GM23338 (cell line): Measurements from ENCODE around the gene AK4. TPM values are rescaled to one million over a fixed set of nuclear protein-coding genes. Genes with fewer than 3 reads are reported as not detected.
"Not testable (repeated sequence)": the region's sequence is repeated elsewhere in the genome, so short reads cannot be mapped to it uniquely, and the experiment has no call there.

ENCODE experiments used
- ATAC-seq: fragments of 200-7000 bp; cut with Tn5 transposase; 3 replicates; pipeline ENCODE4 v1.9.1; 2020
- DNase-seq: peaks from one replicate; pipeline ENCODE4 v3.0.0-alpha.2; 2015; ENCODE audit warnings: low spot score
- H2AFZ ChIP-seq: fragments of 200-600 bp; sonication (generic); 2 replicates; pipeline ENCODE4 v1.8.0; 2016; ENCODE audit warnings: antibody characterized with exemption, mild to moderate bottlenecking, moderate library complexity
- H3F3A ChIP-seq: fragments of 200-600 bp; sonication (generic); replicated peaks from 2 replicates; pipeline ENCODE4 v1.8.0; 2017; ENCODE audit warnings: antibody characterized with exemption, mixed run types, low read depth
- H3K27ac ChIP-seq: fragments of 200-600 bp; sonication (generic); 2 replicates; pipeline ENCODE4 v1.6.1; 2016; ENCODE audit warnings: low read depth
- H3K27me3 ChIP-seq: fragments of 200-600 bp; sonication (generic); 2 replicates; pipeline ENCODE4 v1.8.0; 2016; ENCODE audit warnings: mild to moderate bottlenecking, mixed run types, moderate library complexity; ENCODE audit not compliant: insufficient read depth
- H3K36me3 ChIP-seq: fragments of 200-600 bp; sonication (generic); 2 replicates; pipeline ENCODE4 v1.8.0; 2016; ENCODE audit warnings: mild to moderate bottlenecking; ENCODE audit not compliant: insufficient read depth
- H3K4me1 ChIP-seq: fragments of 200-600 bp; sonication (generic); 2 replicates; pipeline ENCODE4 v1.8.0; 2016; ENCODE audit warnings: mild to moderate bottlenecking, moderate library complexity; ENCODE audit not compliant: insufficient read depth
- H3K4me2 ChIP-seq: fragments of 200-600 bp; sonication (generic); 2 replicates; pipeline ENCODE4 v1.7.1; 2017; ENCODE audit warnings: mixed run types
- H3K4me3 ChIP-seq: fragments of 200-600 bp; sonication (generic); 2 replicates; pipeline ENCODE4 v1.6.1; 2016; ENCODE audit warnings: mixed run types
- H3K79me2 ChIP-seq: fragments of 200-600 bp; sonication (generic); replicated peaks from 2 replicates; pipeline ENCODE4 v1.8.0; 2017; ENCODE audit warnings: mild to moderate bottlenecking; ENCODE audit not compliant: insufficient read depth
- H3K9me2 ChIP-seq: fragments of 200-600 bp; sonication (generic); 2 replicates; pipeline ENCODE4 v1.8.0; 2017; ENCODE audit not compliant: insufficient read depth
- H4K20me1 ChIP-seq: fragments of 200-600 bp; sonication (generic); replicated peaks from 2 replicates; pipeline ENCODE4 v1.8.0; 2017; ENCODE audit warnings: mild to moderate bottlenecking; ENCODE audit not compliant: insufficient read depth
- H3K27ac Mint-ChIP-seq: 2 replicates; pipeline ENCODE4 v1.8.0; 2020; ENCODE audit warnings: inconsistent platforms, mild to moderate bottlenecking, moderate library complexity, mixed read lengths
- H3K27me3 Mint-ChIP-seq: 3 replicates; pipeline ENCODE4 v1.8.0; 2022; ENCODE audit warnings: low read depth, mild to moderate bottlenecking, moderate library complexity, mixed read lengths, inconsistent platforms; ENCODE audit not compliant: insufficient read depth, poor library complexity
- H3K36me3 Mint-ChIP-seq: 3 replicates; pipeline ENCODE4 v1.8.0; 2021; ENCODE audit warnings: low read depth, mild to moderate bottlenecking, inconsistent platforms, moderate library complexity, mixed read lengths
- H3K4me1 Mint-ChIP-seq: 3 replicates; pipeline ENCODE4 v1.8.0; 2020; ENCODE audit warnings: mild to moderate bottlenecking, inconsistent platforms, mixed read lengths
- H3K4me3 Mint-ChIP-seq: 3 replicates; pipeline ENCODE4 v1.8.0; 2021; ENCODE audit warnings: moderate library complexity, mild to moderate bottlenecking, inconsistent platforms, mixed read lengths
- H3K9me3 Mint-ChIP-seq: 3 replicates; pipeline ENCODE4 v1.8.0; 2020; ENCODE audit warnings: moderate library complexity, mild to moderate bottlenecking, inconsistent platforms, mixed read lengths
- CREB1 ChIP-seq: fragments of 250-450 bp; sonication (Bioruptor Pico); IDR thresholded peaks from 2 replicates; pipeline ENCODE4 v1.5.0; 2020; ENCODE audit warnings: low read depth, mild to moderate bottlenecking, moderate library complexity
- ETS1 ChIP-seq: IDR thresholded peaks from 2 replicates; pipeline ENCODE4 v1.6.1; 2016; ENCODE audit warnings: antibody characterized with exemption
- EZH2 ChIP-seq: fragments of 200-600 bp; sonication (generic); IDR thresholded peaks from one replicate; pipeline ENCODE4 v1.8.0; 2017; ENCODE audit warnings: antibody characterized with exemption, mild to moderate bottlenecking, low read depth; ENCODE audit not compliant: unreplicated experiment
- NANOG ChIP-seq: IDR thresholded peaks from 2 replicates; pipeline ENCODE4 v1.6.1; 2016; ENCODE audit warnings: antibody characterized with exemption, borderline replicate concordance
- POLR2AphosphoS5 ChIP-seq: IDR thresholded peaks from 2 replicates; pipeline ENCODE4 v1.6.1; 2016; ENCODE audit warnings: antibody characterized with exemption, low read depth
- REST ChIP-seq: IDR thresholded peaks from one replicate; pipeline ENCODE4 v1.6.1; 2018; ENCODE audit warnings: antibody characterized with exemption; ENCODE audit not compliant: unreplicated experiment
- polyA plus RNA-seq: library from polyadenylated mRNA; unstranded; fragments of >200 nt; fragmentation: Nextera tagmentation; extraction: Ambion mirVana; gene quantifications from 2 replicates; pipeline ENCODE4 v1.2.1, GENCODE V29; 2016
- total RNA-seq: library from RNA; depleted of rRNA; stranded (reverse); fragments of >200 nt; shearing (Covaris generic); gene quantifications from 2 replicates; pipeline ENCODE4 v1.2.3, GENCODE V29; 2014

Gene AK4
- total and polyA plus RNA-seq, 2 experiments from 2014 or later, result 123 to 127 TPM

- TF ChIP-seq ETS1 (no peak), REST (no peak)
Measured at GRCh38 chr1:65119951-65120350, 28.1 kb upstream of the AK4 start (continued).

GRCh38 chr1:65129104-65129503 is 18.9 kb upstream of the AK4 start:
- H3K4me3 ChIP-seq, H3K4me2 ChIP-seq, ATAC-seq, H3K79me2 ChIP-seq, H3K36me3 ChIP-seq, H3K9me3 Mint-ChIP-seq, H3K27ac Mint-ChIP-seq, H2AFZ ChIP-seq, H3K4me1 Mint-ChIP-seq, H3K4me3 Mint-ChIP-seq, H3K27me3 Mint-ChIP-seq, H3K9me2 ChIP-seq, H3F3A ChIP-seq, H3K27me3 ChIP-seq, H4K20me1 ChIP-seq, H3K36me3 Mint-ChIP-seq, DNase-seq, H3K4me1 ChIP-seq, H3K27ac ChIP-seq: not testable (repeated sequence)

GRCh38 chr1:65138524-65138923 is 9.5 kb upstream of the AK4 start:
- H3K4me3 Mint-ChIP-seq, result no peak overlapping the region
- ATAC-seq (no peak), DNase-seq (no peak)
- no peaks in the 10 kb centered on the region for H3F3A ChIP-seq
- H3K4me1 ChIP-seq, result peaks cover 26% of the 10 kb centered on the region
- peaks cover 24% of the 10 kb centered on the region for H3K4me1 Mint-ChIP-seq
- H3K36me3 ChIP-seq, result no peaks in the 10 kb centered on the region
- no peak overlapping the region for H3K4me2 ChIP-seq
- no peaks in the 10 kb centered on the region for H3K79me2 ChIP-seq
- H3K27ac Mint-ChIP-seq, result no peak overlapping the region
- H3K9me2 ChIP-seq, result peaks cover 2% of the 10 kb centered on the region; the same call in 1 of the 2 replicates
- H3K27me3 ChIP-seq, result no peaks in the 10 kb centered on the region
- H3K9me3 Mint-ChIP-seq, result no peaks in the 10 kb centered on the region
- no peak overlapping the region for H2AFZ ChIP-seq
- no peaks in the 10 kb centered on the region for H3K27me3 Mint-ChIP-seq
- no peaks in the 10 kb centered on the region for H4K20me1 ChIP-seq
- no peak overlapping the region for H3K27ac ChIP-seq
- H3K36me3 Mint-ChIP-seq, result no peaks in the 10 kb centered on the region
- no peak overlapping the region for H3K4me3 ChIP-seq
- TF ChIP-seq EZH2 (no peak), CREB1 (CRISPR knock-in tag) (no peak), NANOG (no peak), REST (no peak), ETS1 (no peak), POLR2AphosphoS5 (no peak)
